ENCODE data around the gene GLIS2. TPM values are rescaled to one million over a fixed set of nuclear protein-coding genes. Genes with fewer than 3 reads are reported as not detected.

GLIS2 gene
- total RNA-seq, 1 experiment from 2014 or later: 23.0 TPM

DNA sequence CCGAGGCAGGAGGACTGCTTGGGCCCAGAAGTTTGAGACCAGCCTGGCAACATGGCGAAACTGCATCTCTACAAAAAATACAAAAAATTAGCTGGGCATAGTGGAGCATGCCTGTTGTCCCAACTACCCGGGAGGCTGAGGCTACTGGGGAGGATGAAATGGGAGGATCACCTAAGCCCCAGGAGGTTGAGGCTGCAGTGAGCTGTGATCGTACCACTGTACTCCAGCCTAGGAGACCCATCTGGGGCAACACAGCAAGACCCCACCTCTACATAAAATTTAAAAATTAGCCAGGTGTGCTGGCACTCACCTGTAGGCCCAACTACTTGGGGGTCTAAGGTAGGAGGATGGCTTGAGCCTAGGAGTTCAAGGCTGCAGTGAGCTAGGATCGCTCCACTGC, 33.5 kb downstream of the GLIS2 start:
- ChIA-PET CTCF (interaction anchor here (0.8 to 5.7 kb wide), 6 partner anchors 21 to 87 kb away, joined by 3 to 102 read pairs (median 14); no protein-coding TSS in a partner anchor), POLR2A (no interaction called here)
- ATAC-seq (no peak), DNase-seq (ENCODE audit: low spot score) (no peak)
- H3K27ac Mint-ChIP-seq: no peak overlapping the region; the same call in 1 of the 2 replicates
- H3K4me1 Mint-ChIP-seq: peaks cover 11% of the 10 kb centered on the region
- 0 out of 2 replicates have a peak, but pooled peaks cover 3% of the 10 kb centered on the region for H3K27me3 Mint-ChIP-seq (ENCODE audit: low read depth)
- peaks cover 6% of the 10 kb centered on the region; the same call in 1 of the 2 replicates for H3K9me3 Mint-ChIP-seq
- H3K4me3 Mint-ChIP-seq: no peak overlapping the region
- H3K36me3 Mint-ChIP-seq: peaks cover 20% of the 10 kb centered on the region
- TF ChIP-seq ZNF121 (CRISPR knock-in tag; IDR thresholded peaks at IDR 0.05) (peak; percentile 31; the same call in 1 of the 2 replicates), GRHL2 (CRISPR knock-in tag; IDR thresholded peaks at IDR 0.05; ENCODE audit: insufficient replicate concordance, severe bottlenecking) (no peak)

DNA sequence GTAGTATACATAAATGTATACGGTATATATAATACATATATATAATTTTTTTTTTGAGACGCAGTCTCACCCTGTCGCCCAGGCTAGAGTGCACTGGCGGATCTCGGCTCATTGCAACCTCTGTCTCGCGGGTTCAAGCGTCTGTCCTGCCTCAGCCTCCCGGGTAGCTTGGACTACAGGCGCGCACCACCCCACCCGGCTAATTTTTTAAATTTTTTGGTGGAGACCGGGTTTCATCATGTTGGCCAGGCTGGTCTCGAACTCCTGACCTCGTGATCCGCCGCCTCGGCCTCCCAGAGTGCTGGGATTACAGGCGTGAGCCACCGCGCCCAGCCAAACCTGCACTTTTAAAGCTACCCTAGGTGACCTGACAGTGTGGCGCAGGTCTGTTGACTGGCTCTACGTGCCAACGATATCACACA, 34.5 kb downstream of the GLIS2 start:
- Mint-ChIP-seq H3K4me1 (peaks cover 11% of the 10 kb centered on the region), H3K27ac (peak overlapping the region; percentile 70), H3K27me3 (ENCODE audit: low read depth) (0 out of 2 replicates have a peak, but pooled peaks cover 3% of the 10 kb centered on the region), H3K36me3 (peaks cover 13% of the 10 kb centered on the region), H3K9me3 (no peaks in the 10 kb centered on the region), H3K4me3 (peak overlapping the region; percentile 95)
- ChIA-PET POLR2A (interaction anchor here (1.4 to 2.0 kb wide), 2 partner anchors 15 to 77 kb away, joined by 5 to 11 read pairs; partner anchors contain the start of gene TFAP4), CTCF (interaction anchor here (0.7 to 5.7 kb wide), 11 partner anchors 10 to 305 kb away, joined by 3 to 102 read pairs (median 12); no protein-coding TSS in a partner anchor)
- DNase-seq (ENCODE audit: low spot score) (no peak), ATAC-seq (no peak; the same call in 1 of the 2 replicates)
- TF ChIP-seq, protein P1, sequence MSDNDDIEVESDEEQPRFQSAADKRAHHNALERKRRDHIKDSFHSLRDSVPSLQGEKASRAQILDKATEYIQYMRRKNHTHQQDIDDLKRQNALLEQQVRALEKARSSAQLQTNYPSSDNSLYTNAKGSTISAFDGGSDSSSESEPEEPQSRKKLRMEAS (CRISPR knock-in tag; IDR thresholded peaks at IDR 0.05): no peak; the same call in 1 of the 2 replicates
- TF ChIP-seq RELA (CRISPR knock-in tag; IDR thresholded peaks at IDR 0.05; ENCODE audit: borderline replicate concordance) (no peak), FOXP1 (CRISPR knock-in tag; IDR thresholded peaks at IDR 0.05; ENCODE audit: borderline replicate concordance) (no peak), FOXJ3 (CRISPR knock-in tag; IDR thresholded peaks at IDR 0.05; ENCODE audit: borderline replicate concordance) (no peak), KAT7 (CRISPR knock-in tag; IDR thresholded peaks at IDR 0.05; ENCODE audit: borderline replicate concordance) (no peak), ZBTB43 (CRISPR knock-in tag; IDR thresholded peaks at IDR 0.05) (no peak), EMX1 (CRISPR knock-in tag; IDR thresholded peaks at IDR 0.05) (no peak), SP1 (CRISPR knock-in tag; conservative IDR thresholded peaks at IDR 0.05) (no peak), ZSCAN18 (CRISPR knock-in tag; IDR thresholded peaks at IDR 0.05) (no peak), IRF1 (CRISPR knock-in tag; IDR thresholded peaks at IDR 0.05) (no peak), TEAD4 (CRISPR knock-in tag; IDR thresholded peaks at IDR 0.05) (no peak), NR3C1 (CRISPR knock-in tag; conservative IDR thresholded peaks at IDR 0.05; ENCODE audit: low read depth) (no peak), CREM (CRISPR knock-in tag; IDR thresholded peaks at IDR 0.05) (no peak), E2F4 (CRISPR knock-in tag; IDR thresholded peaks at IDR 0.05; ENCODE audit: borderline replicate concordance, low read depth) (no peak), ZNF232 (CRISPR knock-in tag; IDR thresholded peaks at IDR 0.05) (no peak), ATF2 (CRISPR knock-in tag; IDR thresholded peaks at IDR 0.05; ENCODE audit: borderline replicate concordance, low read depth) (no peak)
- TF ChIP-seq, protein P2, sequence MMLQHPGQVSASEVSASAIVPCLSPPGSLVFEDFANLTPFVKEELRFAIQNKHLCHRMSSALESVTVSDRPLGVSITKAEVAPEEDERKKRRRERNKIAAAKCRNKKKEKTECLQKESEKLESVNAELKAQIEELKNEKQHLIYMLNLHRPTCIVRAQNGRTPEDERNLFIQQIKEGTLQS (CRISPR knock-in tag; conservative IDR thresholded peaks at IDR 0.05): no peak
- TF ChIP-seq, protein P3, sequence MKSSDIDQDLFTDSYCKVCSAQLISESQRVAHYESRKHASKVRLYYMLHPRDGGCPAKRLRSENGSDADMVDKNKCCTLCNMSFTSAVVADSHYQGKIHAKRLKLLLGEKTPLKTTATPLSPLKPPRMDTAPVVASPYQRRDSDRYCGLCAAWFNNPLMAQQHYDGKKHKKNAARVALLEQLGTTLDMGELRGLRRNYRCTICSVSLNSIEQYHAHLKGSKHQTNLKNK (CRISPR knock-in tag; IDR thresholded peaks at IDR 0.05): no peak
- TF ChIP-seq, protein P4, sequence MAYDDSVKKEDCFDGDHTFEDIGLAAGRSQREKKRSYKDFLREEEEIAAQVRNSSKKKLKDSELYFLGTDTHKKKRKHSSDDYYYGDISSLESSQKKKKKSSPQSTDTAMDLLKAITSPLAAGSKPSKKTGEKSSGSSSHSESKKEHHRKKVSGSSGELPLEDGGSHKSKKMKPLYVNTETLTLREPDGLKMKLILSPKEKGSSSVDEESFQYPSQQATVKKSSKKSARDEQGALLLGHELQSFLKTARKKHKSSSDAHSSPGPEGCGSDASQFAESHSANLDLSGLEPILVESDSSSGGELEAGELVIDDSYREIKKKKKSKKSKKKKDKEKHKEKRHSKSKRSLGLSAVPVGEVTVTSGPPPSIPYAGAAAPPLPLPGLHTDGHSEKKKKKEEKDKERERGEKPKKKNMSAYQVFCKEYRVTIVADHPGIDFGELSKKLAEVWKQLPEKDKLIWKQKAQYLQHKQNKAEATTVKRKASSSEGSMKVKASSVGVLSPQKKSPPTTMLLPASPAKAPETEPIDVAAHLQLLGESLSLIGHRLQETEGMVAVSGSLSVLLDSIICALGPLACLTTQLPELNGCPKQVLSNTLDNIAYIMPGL (CRISPR knock-in tag; IDR thresholded peaks at IDR 0.05): no peak
